NCI-H2107 treated with DMSO at 0.1 percent for 48 hours (cell line): ENCODE data around the gene NFIB.

Source experiments
- DNase-seq: peaks from one replicate; lab custom pipeline; 2025; ENCODE audit not compliant: unreplicated experiment; lab: John Stamatoyannopoulos, UW

NFIB gene

DNA sequence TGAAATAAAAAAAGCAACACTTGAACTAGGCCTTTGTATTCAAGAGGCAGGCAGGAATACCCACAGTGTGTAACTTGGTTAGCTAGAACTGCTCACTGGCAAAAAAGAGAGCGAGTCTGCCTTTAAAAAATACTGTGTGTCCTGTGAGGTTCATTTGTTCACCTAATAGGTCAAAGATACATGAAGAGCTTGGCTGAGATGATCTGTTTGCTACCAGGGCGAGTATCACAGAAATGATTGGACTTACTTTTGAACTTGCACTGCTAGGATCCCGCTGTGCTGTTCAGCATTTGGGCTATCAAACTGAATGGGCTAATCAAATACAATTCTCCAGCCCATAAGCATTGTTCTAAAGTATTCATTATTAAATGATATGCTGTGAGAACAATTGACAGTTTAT is 229.1 kb downstream of the NFIB start:
- DNase-seq, result no peak

DNA sequence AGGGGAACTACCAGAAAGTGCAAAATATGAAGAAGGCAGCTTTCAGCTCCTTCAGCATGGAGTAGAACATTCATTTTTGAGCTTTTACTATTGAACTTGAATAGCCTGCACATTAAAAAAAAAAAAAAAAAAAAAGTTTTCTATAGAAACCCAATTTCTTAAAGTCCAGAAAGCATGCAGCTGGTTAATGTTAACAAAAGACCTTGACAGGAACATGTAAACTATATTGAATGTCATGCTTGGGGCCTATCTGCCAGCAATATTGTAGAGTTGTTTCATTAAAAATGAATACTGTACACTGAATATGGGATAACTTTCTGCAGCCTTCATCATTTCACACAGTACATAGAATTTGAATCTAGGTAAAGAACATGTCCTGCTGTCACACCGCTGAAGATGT is 230.6 kb downstream of the NFIB start:
- DNase-seq, result no peak

DNA sequence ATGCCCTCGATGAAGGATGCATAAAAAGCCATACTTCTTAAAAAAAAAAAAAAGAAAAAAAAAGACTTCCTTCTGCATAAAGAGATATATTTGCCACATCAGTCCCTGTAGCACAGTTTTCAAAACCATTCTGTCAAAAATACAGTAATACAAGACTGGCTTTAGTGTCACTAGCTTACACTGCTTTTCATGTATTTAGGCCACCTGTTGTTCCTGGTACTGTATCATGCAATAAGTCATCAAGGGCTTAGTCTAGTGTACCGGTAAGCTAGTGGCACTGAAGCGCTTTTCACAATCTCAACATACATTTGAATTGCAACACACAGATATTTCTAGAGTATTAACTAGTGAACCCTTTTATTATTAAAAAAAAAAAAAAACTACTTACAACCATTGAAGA is 231.2 kb downstream of the NFIB start:
- DNase-seq, result peak; percentile 23

DNA sequence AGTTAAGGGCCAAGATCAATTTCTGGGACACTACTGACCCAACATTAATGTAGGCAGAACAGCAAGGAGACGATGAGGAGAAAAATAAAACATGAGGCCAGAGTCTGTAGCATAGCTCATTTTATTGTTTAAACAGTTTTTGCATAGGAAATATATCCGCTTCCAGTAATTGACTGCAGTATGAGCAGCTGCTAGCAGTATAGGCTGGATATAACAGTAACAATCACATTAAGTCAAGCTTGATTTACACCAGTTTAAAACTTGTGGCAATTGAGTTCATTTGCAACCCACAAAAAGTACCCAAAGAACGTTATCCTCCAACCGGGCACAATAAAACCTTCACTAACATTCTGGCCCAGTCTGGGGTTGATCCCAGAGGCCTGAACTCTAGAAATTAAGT is 232.2 kb downstream of the NFIB start:
- peak; percentile 19 for DNase-seq

DNA sequence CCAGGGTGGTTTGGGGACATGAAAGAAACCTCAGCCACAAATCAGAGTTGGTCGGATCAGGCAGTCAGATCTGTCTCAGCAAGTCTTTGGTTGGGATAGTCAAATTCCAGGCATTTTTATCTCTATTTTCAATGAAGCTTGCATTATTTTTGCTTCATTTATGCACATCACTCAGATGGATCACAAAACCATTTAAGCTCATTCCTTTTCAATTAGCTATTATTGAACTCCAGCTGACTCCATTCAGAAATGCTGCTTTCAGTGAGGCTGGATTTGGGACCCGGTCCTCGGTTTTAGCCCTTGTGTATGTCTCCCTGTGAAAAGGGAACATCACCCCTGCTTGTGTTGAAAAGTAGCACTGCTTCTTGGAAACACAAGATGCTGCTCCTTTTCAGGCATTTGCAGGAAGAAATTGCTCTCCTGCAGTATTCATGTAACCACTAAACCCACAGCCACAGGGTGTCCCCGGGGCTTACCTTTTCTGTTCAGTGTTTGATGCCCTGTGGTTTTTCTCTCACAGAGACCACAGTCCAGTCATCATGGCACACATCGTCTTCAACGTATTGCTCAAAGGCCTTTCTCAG is 232.9 kb downstream of the NFIB start:
- DNase-seq, result peak; percentile 62

DNA sequence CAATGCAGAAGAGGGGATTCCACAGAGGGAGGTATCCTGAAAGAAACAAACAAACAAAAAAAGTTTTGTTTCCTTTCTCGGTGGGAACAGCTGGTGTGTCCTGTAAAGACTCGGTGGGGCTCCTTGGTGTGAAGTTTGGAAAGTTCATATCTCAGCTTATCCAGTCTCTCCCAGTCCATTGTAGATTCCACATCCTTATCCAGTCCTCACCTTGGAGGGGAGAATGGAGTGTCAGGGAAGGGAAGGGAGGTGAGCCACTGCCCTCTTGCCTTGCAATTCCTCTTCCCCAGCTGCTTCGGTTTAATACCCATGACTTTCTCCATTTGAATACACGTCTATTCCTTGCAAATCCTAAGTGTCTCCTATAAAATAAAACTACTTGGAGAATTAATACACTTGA is 234.5 kb downstream of the NFIB start:
- DNase-seq, result no peak

DNA sequence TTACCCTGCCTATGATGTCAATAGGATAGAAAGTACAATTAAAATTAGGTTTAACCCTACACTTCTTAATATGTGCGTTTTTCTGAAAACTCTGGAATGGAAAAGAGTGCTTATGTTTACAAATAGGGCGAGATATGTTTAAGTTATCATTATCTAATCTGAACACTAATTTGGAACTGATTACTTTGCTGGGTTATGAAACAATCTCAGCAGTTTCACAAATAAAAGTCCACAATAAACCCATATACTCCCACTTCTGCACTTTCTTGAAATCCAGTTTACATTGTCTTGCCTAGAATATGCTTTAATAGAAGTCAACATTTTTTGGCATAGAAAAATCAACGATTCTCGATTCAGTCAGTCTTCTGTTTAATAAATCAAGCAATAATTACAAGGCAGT is 236.3 kb downstream of the NFIB start:
- DNase-seq, result no peak

DNA sequence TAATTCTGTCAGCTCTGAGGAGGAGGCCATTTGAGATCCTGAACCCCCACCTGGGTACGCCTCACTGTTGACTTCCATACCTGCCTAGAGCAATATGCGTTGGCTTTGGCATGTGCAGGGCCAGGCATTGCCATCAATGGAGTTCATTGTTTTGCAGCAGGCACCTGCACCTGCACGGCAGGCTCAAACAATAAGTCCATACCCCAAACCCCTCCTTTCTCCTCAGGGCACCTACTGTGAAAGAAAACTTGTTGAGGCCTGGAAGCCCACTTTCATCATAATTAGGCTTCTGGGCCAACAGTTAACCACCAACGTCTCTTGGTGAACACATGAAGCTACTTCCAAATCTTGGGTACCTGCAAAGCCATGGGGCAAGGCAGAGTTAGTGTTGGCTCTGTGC is 238.7 kb downstream of the NFIB start:
- DNase-seq, result peak; percentile 85

DNA sequence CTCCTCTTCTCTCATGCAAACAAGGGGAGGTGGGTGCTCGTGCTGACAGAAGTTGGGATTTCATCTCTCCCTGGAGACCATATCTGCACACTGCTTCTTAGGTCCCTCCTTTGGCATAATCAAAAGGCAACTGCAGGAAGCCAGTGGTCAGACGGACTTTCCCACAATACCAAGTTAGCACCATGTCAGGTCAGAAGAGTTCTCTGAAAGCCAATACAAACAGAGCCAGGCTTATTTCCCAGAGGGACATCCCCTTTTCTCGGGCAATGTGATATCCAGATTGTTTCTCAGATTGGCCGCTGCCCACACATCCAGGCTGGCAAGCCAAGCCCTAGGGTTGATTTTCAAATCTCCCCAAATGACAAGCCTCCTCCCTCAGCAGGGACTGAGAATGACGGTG is 241.1 kb downstream of the NFIB start:
- no peak for DNase-seq

DNA sequence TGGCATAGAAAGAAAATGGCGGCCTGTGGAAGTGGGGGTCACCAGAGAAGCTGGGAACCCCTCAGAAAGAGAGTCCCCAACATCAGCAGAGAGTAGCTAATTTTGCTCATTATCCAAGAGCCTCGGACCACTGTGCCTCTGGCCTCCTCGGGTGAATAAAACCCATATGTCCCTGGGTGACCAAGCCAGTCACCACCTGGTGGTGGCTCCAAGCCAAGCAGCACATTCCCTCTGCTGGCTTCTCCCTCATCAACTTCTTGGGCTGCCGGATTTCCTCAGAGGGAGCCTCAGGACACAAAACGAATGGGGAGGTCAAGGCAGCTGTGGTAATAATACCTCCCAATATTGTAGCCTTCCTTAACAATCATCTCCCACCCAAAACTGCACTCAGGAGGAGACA is 242.5 kb downstream of the NFIB start:
- no peak for DNase-seq

DNA sequence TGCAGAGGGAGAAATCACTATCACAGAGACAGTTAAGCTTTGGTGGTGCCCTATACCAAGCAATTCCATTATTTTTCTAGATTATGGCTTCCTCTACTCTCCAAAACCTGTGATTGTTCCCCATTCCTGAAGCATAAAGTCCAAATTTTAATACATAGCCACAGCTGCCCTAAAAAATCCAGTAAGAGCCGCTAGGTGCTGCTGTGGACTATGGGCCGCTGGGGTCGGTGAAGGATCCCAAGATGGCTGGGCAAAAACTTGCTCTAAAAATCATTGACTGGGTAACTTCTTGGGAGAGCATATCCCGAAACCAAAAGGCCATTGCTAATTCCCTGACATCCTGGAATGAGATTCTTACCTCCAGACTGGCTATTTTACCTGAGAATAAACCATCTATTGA is 245.3 kb downstream of the NFIB start:
- DNase-seq, result no peak

DNA sequence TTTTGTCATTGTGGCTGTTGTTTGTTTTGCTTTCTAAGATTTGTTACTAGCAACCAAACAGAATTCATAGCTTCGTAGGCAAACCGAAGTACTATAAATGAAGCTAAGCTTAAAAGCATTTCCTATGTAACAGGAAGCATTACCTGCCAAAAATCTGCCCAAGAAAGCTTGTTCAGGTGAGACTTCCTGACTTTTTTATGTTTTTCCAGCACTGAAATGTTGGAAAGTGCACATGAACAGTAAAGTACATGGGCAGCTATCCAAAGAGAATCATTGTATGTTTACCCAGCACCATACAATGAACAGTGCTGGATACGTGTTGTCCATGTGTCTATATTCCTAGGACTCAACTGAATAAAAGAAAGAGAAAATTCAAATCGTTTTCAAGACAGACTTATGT is 247.1 kb downstream of the NFIB start:
- no peak for DNase-seq

DNA sequence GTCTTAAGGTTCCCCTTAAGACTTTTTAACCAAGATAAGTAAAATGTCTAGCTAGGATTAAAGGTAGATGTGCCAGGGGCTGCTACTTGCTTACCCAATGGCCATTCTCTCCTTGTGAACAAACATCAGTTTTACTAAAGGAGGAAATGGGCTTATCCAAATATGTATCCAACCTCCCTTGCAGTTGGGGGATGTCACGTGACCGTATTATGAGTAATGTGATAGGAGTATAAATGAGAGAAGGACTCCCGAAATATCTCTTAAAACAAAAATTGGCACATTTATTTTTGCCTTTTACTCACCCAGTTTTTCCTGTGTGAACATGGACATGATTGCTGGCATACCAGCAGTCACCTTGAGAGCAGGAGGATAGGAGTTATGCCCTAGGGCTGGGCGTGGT is 247.9 kb downstream of the NFIB start:
- no peak for DNase-seq

DNA sequence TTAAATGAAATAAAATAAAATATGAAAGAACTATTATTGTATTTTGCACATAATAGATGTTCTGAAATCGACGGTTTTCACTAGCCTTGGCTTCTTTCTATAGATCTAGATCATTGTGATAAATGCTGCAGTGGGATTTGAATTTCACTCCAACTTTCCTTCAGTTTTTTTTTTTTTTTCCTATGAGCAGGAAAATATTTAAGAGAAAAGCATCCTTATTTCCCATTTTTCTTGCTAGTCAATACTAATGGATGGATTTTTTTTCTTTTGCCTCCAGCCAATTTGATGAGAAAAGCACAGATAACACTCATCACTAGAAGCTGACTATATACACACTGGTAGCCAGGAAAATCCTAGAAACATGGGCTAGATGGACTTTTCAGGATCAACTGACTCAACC is 249.0 kb downstream of the NFIB start:
- no peak for DNase-seq

DNA sequence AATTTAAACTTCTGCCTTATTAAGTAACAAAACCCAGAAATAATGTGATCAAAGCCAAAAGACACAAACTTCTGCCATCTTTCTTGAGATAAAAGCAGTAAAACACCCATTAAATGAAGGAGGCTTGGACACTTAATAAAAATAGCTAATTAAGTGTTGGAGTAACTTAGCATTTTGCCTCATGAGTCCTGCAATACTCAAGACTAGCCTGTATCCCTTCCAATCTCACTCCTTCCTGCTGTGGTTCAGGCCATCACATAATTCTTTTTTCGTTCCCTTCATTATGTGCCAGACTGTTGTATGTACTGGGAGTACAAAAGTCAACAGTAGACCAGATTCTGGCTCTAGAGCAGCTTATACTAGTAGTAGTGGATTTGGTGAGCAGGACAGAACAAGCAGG is 250.2 kb downstream of the NFIB start:
- no peak for DNase-seq

DNA sequence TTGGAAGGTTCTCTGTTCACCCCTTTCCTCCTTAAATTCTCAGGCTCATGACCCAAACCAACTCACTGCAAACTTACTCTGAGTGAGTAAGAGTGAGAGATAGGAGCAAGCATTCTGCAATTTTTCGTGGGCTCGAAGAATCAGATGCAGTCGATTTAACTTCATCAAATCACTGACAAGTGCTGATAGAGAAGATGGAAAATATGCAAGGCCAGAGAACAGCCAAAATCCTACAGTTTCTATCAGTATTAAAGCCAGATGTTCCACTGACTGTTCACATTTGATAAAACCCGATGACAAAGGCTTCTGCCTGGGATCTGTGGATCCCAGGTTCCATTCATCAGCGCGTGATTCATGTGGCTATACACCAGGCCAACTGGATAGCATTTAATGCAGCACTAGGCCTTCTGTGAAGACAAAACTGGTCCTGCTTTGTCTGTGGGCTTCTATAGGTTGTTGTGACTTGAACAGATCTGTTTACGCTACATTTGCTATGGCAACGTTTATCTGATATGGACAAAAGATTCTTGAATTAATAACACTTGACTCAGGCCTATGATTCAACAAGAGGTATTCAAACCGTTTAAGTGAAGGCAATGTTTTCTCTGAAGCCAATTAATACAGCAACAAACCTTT is 251.2 kb downstream of the NFIB start:
- DNase-seq, result peak; percentile 94

DNA sequence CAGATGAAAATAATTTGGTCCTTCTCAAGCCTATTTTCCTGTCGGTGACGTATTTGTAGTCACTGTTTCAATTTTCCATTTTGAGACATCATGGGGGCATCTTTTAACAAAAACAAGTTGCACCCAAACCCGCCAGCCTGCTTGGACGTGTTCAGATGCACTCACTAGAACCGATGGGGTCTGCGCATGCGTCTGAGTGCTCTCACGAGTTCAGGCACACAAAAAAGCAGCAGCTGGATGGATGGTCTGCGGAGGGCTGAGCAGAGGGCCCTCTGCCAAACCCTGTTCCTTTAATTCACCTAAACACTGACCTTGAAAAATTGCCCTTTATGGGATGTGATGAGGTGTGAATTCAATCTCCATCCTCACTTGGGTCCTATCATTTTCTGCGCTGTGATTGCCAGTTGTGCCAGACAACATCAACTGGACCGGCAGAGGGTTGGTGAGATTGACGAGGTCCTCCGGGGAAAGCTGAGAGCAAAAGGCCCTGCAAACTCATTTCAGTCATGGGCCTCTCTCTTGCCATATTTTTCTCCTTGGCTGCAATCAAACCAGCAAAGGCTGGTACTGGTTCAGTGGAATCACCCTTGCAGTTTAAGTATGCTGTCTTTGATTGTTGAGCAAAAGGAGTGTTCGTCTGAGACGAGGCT is 251.9 kb downstream of the NFIB start:
- DNase-seq, result no peak

DNA sequence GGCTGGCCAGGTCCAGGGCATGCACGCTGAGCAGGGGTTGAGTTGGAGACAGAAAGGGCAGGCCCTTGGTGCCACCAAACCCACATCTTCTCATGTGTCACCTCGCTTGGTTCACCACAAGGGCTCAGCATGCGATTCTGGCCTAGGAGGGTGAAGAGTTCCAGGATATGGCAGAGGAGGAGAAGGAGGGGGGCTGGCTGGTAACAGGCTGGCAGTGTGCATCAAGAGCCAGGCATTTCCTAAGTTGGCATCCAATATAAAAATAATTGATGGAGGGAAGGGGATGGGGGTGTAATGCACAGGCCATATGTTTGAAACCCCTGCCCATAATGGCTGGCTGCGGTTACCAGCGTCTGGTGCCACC is 255.6 kb downstream of the NFIB start:
- DNase-seq, result no peak

DNA sequence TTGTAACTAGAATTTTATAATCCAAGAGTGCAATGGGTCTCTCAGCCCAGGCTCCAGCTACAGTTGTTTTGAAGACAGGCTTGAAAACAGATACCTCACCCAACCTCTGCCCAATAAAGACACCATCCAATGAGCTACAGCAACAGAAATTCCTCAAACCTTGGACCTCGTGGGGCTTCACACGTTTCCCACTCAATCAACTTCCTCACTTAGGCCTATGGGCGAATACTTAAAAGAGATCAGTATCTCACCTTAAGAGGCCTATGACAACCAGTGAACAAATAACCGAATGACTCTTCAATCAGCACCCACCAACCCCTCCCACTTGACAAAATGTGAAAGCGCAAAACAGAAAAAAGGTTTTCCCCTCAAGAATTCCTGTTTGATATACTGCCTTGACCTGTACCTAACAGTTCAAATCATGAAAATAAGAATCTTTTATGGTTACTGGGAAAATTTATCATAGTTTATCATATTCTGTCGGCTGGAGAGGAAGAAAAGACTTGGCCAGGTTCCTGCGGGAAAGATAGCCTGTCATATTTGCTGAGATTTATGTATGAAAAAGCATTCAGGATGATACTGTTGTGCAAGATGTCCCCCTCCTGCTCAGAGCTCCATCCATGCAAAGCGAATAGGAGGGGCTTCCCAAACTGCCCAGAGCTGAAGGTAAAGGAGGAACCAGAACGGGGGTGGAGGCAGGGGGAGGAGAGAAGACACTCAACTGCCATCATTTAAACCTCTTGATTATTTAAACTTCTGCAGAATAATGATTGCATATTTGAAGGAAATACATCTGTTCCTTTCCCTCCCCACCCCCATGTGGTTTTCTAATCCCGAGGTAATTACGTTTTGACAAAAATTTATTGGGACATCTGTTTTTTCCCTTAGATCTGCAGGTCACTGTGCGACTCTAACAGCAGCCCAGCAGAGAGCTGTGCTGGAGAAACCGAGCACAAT is 256.3 kb downstream of the NFIB start:
- no peak for DNase-seq

DNA sequence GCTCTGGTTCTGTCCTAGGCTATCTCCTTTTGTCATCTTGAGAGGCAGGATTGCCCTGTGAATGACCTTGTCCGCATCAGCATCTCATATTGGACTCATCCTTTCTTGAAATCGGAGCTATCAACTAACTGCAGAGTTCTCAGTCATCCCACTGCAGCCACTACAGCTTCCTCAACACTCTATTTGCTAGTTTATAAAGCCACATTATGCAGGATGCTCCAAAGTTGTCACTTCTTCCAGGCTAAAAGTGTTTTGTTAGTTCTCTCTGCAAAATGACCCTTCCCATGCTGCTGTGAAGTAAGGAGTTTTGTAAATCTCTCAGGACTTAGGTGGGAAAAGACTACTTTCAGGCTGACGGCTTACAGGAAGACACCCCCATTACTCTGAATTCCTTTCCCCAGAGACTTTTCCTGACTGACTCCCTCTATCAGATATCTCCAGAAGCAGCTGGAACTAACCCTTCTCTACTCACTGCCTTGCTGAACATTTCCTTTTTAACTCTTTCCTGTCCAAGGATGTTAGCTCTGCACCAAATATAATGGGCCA is 257.6 kb downstream of the NFIB start:
- no peak for DNase-seq

DNA sequence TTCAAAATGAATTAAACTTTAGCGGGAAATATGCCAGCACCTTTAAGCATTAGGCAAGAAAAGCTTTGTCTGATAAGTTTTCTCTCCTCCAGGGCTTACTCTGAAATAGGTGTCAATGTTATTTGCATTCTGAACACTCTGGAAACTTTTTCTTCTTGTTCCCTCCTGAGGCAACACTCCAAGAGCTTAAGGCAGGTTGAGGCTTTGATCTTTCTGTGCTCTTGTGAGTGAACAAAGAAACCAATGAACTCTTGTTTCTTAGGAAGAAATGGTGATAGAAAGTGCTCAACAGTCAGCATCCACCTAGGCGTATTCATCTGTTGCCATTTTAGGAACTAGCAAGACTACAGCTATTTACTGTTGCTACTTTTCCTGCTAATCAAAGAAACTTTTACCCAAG is 259.8 kb downstream of the NFIB start:
- DNase-seq, result no peak

DNA sequence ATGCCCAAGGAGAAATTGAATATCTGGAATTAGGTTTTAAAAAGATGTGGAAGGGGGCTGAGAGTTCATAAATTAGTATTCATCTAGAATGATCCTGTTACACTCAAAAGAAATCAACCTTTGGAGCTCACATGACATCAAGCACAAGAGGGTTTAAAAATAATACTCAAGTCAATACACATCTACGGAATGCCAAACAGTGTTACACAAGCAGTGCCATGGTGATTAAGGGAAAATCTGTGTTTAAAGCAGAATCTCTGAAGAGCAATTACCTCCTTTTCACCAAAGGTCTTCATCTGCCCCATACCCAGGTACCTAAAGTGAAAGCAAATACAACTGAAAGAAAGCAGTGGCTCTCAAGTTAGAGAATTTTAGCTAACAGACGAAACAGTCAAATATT is 261.6 kb downstream of the NFIB start:
- DNase-seq, result no peak
